Sigmoid colon (tissue), 7 donors: Measurements from ENCODE around the gene OSMR. TPM values are rescaled to one million over a fixed set of nuclear protein-coding genes. Genes with fewer than 3 reads are reported as not detected.

ENCODE experiments used
- DNase-seq: peaks from one replicate; pipeline ENCODE4 v3.0.0-alpha.2; 2019
- H3K27ac ChIP-seq, 4 donors: fragments of 200-600 bp; sonication (generic); one replicate each; pipeline ENCODE4 v1.5.1; 2016 to 2019; ENCODE audit warnings: mild to moderate bottlenecking in 1 of 4
- H3K27me3 ChIP-seq, 3 donors: fragments of 200-600 bp; sonication (generic); one replicate each; pipeline ENCODE4 v1.5.1; 2019; ENCODE audit warnings: mild to moderate bottlenecking in 1 of 3
- H3K36me3 ChIP-seq, 4 donors: fragments of 200-600 bp; sonication (generic); one replicate each; pipeline ENCODE4 v1.5.1; 2016 to 2019
- H3K4me1 ChIP-seq, 4 donors: fragments of 200-600 bp; sonication (generic); one replicate each; pipeline ENCODE4 v1.5.1; 2017 to 2019
- H3K4me3 ChIP-seq, 4 donors: fragments of 200-600 bp; sonication (generic); one replicate each; pipeline ENCODE4 v1.5.1; 2017 to 2019; ENCODE audit warnings: mild to moderate bottlenecking in 2 of 4, moderate library complexity in 1 of 4
- H3K9me3 ChIP-seq, 4 donors: fragments of 200-600 bp in 3 of 4; sonication (generic) in 3 of 4; one replicate each; pipeline versions ENCODE4 v1.5.1 to v1.6.1; 2013 to 2019
- CTCF ChIP-seq, 4 experiments: fragments of 450-650 bp in 3 of 4; fragments of 200-600 bp in 1 of 4; IDR thresholded peaks; one replicate each; pipeline ENCODE4 v1.5.1; 2016 to 2019; ENCODE audit warnings: antibody characterized with exemption in 4 of 4, mild to moderate bottlenecking in 3 of 4, moderate library complexity in 2 of 4
- EP300 ChIP-seq, 4 donors: sonication (generic); formaldehyde crosslinking; IDR thresholded peaks; one replicate each; pipeline ENCODE4 v1.6.1; 2017; ENCODE audit warnings: antibody characterized with exemption in 4 of 4
- POLR2A ChIP-seq, 2 donors: fragments of 450-650 bp; IDR thresholded peaks; one replicate each; pipeline ENCODE4 v1.6.1; 2016; ENCODE audit warnings: antibody characterized with exemption in 2 of 2, mild to moderate bottlenecking in 2 of 2, moderate library complexity in 2 of 2
- POLR2AphosphoS5 ChIP-seq, 4 donors: sonication (generic); formaldehyde crosslinking; IDR thresholded peaks; one replicate each; pipeline ENCODE4 v1.6.1; 2017; ENCODE audit warnings: antibody characterized with exemption in 4 of 4
- WGBS, 2 donors: extraction: QIAGEN DNeasy Blood & Tissue Kit; methylation state at CpG; one replicate each; pipeline ENCODE4 v1.1.7; 2013; 5-methylcytosine and 5-hydroxymethylcytosine counted together
- intact Hi-C: fragments of 100-400 bp; cut with DNase I; formaldehyde crosslinking; loops from one replicate; pipeline ENCODE4 v1.15.1; 2023
- polyA plus RNA-seq, 3 donors: library from polyadenylated mRNA; stranded (reverse); fragments of 200-250 nt; gene quantifications; one replicate each; pipeline ENCODE4 v1.2.3, GENCODE V29; 2013
- total RNA-seq, 4 donors: library from RNA; depleted of rRNA; stranded (reverse); fragments of >200 nt; gene quantifications; one replicate each; pipeline ENCODE4 v1.1.0, GENCODE V29; 2016
- donor health status: healthy with polysubstance abuse.
- donor health status: Bipolar disorder and iron deficiency.
- donor health status: healthy.

Gene OSMR
- total and polyA plus RNA-seq, 7 donors, result 0.60 to 65.3 (median 18.5) TPM

- WGBS, 2 donors, result 80 to 84% methylated on average over 5 of the region's 5 CpGs
- no peaks in the 10 kb centered on the region for H3K9me3 ChIP-seq
- H3K27me3 ChIP-seq, result no peaks in the 10 kb centered on the region
- TF ChIP-seq CTCF (IDR thresholded peaks at IDR 0.05), result no peak
- no peak for TF ChIP-seq POLR2A (IDR thresholded peaks at IDR 0.05)
- no peak for TF ChIP-seq POLR2AphosphoS5 (IDR thresholded peaks at IDR 0.05)
- TF ChIP-seq EP300 (IDR thresholded peaks at IDR 0.05), result no peak
- H3K27ac ChIP-seq, result no peak overlapping the region
- DNase-seq, result no peak
- intact Hi-C loops, result loop anchor here (10.0 kb wide), 1 partner anchor 50 kb away; no protein-coding TSS in a partner anchor
- H3K4me3 ChIP-seq, result no peak overlapping the region
- peaks cover 0 to 21% (median 19%) of the 10 kb centered on the region in 4 donors for H3K4me1 ChIP-seq
- peaks cover 0 to 40% (median 13%) of the 10 kb centered on the region in 4 donors for H3K36me3 ChIP-seq
Observed at GRCh38 chr5:38874948-38875456, 29.2 kb downstream of the OSMR start.

- intact Hi-C loops, result loop anchor here (10.0 kb wide), 1 partner anchor 54 kb away; no protein-coding TSS in a partner anchor
- DNase-seq, result no peak
- Histone ChIP-seq H3K36me3 (peaks cover 0 to 64% (median 17%) of the 10 kb centered on the region in 4 donors), H3K9me3 (no peaks in the 10 kb centered on the region), H3K4me3 (no peak overlapping the region), H3K27me3 (no peaks in the 10 kb centered on the region), H3K27ac (no peak overlapping the region), H3K4me1 (no peaks in the 10 kb centered on the region)
- 90 to 91% methylated on average over 5 of the region's 5 CpGs for WGBS, 2 donors
- TF ChIP-seq CTCF (IDR thresholded peaks at IDR 0.05) (no peak), EP300 (IDR thresholded peaks at IDR 0.05) (no peak), POLR2A (IDR thresholded peaks at IDR 0.05) (no peak), POLR2AphosphoS5 (IDR thresholded peaks at IDR 0.05) (no peak)
Observed at GRCh38 chr5:38878391-38879077, 32.7 kb downstream of the OSMR start.

- Histone ChIP-seq H3K27me3 (no peaks in the 10 kb centered on the region), H3K36me3 (peaks cover 0 to 70% (median 19%) of the 10 kb centered on the region in 4 donors), H3K27ac (no peak overlapping the region), H3K4me3 (no peak overlapping the region), H3K4me1 (no peaks in the 10 kb centered on the region), H3K9me3 (no peaks in the 10 kb centered on the region)
- intact Hi-C loops, result loop anchor here (10.0 kb wide), 1 partner anchor 54 kb away; no protein-coding TSS in a partner anchor
- 92 to 94% methylated on average over 7 of the region's 7 CpGs for WGBS, 2 donors
- no peak for DNase-seq
- no peak for TF ChIP-seq CTCF (IDR thresholded peaks at IDR 0.05)
- no peak for TF ChIP-seq EP300 (IDR thresholded peaks at IDR 0.05)
- TF ChIP-seq POLR2AphosphoS5 (IDR thresholded peaks at IDR 0.05), result no peak
- no peak for TF ChIP-seq POLR2A (IDR thresholded peaks at IDR 0.05)
Observed at GRCh38 chr5:38879078-38879460, 33.3 kb downstream of the OSMR start.

- Histone ChIP-seq H3K4me1 (no peaks in the 10 kb centered on the region), H3K4me3 (no peak overlapping the region), H3K27ac (no peak overlapping the region), H3K36me3 (peaks cover 0 to 81% (median 25%) of the 10 kb centered on the region in 4 donors), H3K27me3 (no peaks in the 10 kb centered on the region), H3K9me3 (no peaks in the 10 kb centered on the region)
- no peak for TF ChIP-seq POLR2AphosphoS5 (IDR thresholded peaks at IDR 0.05)
- no peak for TF ChIP-seq POLR2A (IDR thresholded peaks at IDR 0.05)
- TF ChIP-seq EP300 (IDR thresholded peaks at IDR 0.05), result no peak
- TF ChIP-seq CTCF (IDR thresholded peaks at IDR 0.05), result no peak
- intact Hi-C loops, result no loop called here
- no peak for DNase-seq
- WGBS, 2 donors, result 64 to 73% methylated on average over 3 of the region's 3 CpGs
Observed at GRCh38 chr5:38883842-38884241, 38.0 kb downstream of the OSMR start.
